ENCODE data around the gene PLPP4.

DNA sequence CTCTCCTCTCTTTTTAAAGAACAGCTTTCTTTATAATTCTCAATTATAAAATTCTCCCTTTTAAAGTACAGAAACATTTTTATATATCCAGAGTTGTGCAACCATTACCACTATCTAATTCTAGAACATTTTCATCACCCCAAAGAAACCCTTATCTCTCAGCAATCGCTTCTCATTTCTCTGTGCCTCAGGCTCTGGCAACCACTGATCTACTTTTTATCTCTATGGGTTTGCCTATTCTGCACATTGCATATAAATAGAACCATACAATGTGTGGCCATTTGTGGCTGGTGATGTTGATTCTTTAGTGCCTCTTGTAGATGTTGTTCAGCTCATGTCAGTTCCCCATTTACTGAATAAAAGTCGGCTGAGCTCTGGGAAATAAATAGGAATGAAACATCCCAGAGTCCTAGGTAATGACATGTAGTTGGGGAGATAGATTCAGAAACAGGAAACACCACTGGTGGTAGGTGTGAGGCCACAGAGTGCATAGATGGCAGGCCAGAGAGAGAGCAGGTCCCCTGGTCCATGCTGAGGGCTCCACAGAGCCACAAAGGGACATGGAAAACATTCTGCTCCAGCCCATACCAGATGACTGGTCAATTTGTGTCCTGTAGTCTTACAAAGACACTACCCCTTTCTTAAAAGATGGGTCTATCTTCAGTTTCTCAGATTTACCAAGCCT is 126.5 kb downstream of the PLPP4 start:
- TF ChIP-seq POLR2A (IDR thresholded peaks at IDR 0.05) (no peak), CTCF (IDR thresholded peaks at IDR 0.05) (no peak), EP300 (IDR thresholded peaks at IDR 0.05) (no peak), POLR2AphosphoS5 (IDR thresholded peaks at IDR 0.05) (no peak)

Measured in suprapubic skin (tissue), 4 donors.